ENCODE data around the gene RANBP1.

DNA sequence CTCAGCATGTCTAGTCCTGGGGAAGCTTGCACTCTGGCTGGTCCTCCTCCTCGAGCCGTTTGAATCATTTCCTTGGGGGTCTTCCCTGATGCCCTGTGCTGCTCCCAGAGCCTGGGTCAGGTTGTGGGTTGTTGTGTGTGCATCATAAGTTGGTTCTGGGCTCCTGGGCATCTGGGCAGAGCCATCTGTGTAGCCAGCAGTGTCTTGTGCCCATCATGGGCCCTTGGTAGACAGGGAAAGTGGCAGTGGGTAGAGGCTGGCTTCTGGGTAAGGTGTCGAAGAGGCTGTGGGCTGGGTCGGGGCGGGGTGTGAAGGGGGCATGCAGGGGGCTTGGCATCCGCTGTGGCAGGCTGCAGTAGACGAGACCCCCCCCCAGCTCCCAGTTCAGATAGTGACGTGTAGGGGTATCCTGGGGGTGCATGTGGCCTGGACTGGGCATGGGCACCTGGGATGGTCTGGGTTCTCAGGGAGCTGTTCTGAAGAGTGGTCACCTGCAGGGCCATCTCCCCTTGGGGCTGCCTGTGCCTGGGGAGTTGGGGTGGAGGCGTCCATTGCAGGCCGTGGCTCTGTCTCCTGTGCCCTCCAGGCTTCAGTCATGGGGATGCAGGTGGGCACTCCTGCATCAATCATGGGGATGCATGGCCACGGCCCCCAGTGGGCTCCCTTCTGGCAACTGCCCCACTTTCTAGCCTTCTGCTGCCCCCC is 8.3 kb downstream of the RANBP1 start:
- no peak for TF ChIP-seq GATA3 (IDR thresholded peaks at IDR 0.05; ENCODE audit: low read depth, low read length)
- TF ChIP-seq GATA2 (IDR thresholded peaks at IDR 0.05; ENCODE audit: low read depth, low read length), result no peak

All from SH-SY5Y (cell line).